ENCODE results near the gene CAPN11. TPM values are rescaled to one million over a fixed set of nuclear protein-coding genes. Genes with fewer than 3 reads are reported as not detected.

The CAPN11 gene
- total RNA-seq, 4 donors from 2014 or later = 0.67 to 16.5 (median 4.9) TPM; not detected in 1

DNA sequence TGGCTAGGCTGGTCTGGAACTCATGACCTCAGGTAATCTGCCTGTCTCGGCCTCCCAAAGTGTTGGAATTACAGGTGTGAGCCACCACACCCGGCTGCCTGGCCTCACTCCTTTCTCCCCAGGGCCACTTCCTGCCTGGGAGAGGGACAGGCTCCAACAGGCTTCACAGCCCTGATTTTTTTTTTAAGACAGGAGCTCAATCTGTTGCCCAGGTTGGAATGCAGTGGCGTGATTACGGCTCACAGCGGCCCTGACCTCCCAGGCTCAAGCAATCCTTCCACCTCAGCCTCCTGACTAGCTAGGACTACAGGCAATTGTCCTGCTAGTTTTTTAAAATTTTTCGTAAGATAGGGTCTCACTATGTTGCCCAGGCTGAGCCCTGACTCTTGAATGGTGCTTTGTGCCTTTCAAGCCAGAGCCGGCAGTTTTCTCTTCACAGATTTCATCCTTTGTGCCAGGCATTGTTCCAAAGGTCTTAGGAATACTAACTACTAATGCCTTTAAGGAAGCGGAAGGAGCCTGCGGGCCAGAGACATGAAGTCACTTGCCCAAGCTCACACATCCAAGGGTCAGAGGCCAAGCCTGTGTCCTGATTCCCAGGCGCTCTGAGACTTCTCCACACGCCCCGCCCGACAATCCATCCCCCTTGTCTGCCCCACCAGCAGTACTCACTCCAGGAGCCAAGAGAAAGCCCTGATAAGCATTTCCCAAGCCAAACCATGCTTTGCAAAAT is 19.2 kb downstream of the CAPN11 start:
- Histone ChIP-seq H3K4me1 (peaks cover 0 to 24% (median 0%) of the 10 kb centered on the region in 4 donors), H3K9me3 (no peaks in the 10 kb centered on the region), H3K4me3 (no peak overlapping the region), H3K36me3 (no peaks in the 10 kb centered on the region), H3K27me3 (no peaks in the 10 kb centered on the region), H3K27ac (peak overlapping the region in 2 of 4 donors; percentile 65 to 67)
- TF ChIP-seq POLR2A (IDR thresholded peaks at IDR 0.05) = no peak
- TF ChIP-seq, protein P1, sequence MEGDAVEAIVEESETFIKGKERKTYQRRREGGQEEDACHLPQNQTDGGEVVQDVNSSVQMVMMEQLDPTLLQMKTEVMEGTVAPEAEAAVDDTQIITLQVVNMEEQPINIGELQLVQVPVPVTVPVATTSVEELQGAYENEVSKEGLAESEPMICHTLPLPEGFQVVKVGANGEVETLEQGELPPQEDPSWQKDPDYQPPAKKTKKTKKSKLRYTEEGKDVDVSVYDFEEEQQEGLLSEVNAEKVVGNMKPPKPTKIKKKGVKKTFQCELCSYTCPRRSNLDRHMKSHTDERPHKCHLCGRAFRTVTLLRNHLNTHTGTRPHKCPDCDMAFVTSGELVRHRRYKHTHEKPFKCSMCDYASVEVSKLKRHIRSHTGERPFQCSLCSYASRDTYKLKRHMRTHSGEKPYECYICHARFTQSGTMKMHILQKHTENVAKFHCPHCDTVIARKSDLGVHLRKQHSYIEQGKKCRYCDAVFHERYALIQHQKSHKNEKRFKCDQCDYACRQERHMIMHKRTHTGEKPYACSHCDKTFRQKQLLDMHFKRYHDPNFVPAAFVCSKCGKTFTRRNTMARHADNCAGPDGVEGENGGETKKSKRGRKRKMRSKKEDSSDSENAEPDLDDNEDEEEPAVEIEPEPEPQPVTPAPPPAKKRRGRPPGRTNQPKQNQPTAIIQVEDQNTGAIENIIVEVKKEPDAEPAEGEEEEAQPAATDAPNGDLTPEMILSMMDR (IDR thresholded peaks at IDR 0.05) = no peak
- DNase-seq = peak in 2 of 3 donors; percentile 72 to 79

DNA sequence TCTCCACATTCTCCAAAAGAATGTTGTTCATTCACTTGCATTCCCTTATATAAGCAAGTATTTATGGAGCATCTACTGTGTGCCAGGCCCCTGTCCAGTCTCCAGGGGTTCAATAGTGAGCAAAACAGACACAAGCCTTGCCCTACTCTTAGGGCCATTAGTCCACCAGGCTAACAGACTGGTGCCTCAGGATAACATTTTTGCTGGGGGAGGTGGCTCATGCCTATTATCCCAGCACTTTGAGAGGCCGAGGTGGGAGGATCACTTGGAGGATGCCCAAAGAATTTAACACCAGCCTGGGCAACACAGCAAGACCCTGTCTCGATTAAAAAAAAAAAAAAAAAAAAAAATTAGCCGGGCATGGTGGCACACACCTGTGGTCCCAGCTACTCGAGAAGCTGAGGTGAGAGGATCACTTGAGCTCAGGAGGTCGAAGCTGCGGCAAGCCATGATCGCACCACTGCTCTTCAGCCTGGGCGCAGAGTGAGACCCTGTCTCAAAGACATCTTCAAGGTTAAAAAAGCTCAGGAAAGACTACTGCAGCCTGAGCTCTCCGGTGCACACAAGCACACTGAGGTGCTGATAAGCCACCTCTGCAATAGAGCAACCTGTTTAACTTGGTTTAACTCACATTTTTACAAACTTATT is 19.9 kb downstream of the CAPN11 start:
- no peaks in the 10 kb centered on the region for H3K9me3 ChIP-seq
- H3K4me3 ChIP-seq = no peak overlapping the region
- H3K4me1 ChIP-seq = peaks cover 0 to 21% (median 0%) of the 10 kb centered on the region in 4 donors
- peak overlapping the region in 2 of 4 donors; percentile 65 to 67 for H3K27ac ChIP-seq
- no peak for DNase-seq
- no peaks in the 10 kb centered on the region for H3K27me3 ChIP-seq
- H3K36me3 ChIP-seq = no peaks in the 10 kb centered on the region
- TF ChIP-seq POLR2A (IDR thresholded peaks at IDR 0.05) = no peak
- TF ChIP-seq, protein P1 (IDR thresholded peaks at IDR 0.05) = no peak

DNA sequence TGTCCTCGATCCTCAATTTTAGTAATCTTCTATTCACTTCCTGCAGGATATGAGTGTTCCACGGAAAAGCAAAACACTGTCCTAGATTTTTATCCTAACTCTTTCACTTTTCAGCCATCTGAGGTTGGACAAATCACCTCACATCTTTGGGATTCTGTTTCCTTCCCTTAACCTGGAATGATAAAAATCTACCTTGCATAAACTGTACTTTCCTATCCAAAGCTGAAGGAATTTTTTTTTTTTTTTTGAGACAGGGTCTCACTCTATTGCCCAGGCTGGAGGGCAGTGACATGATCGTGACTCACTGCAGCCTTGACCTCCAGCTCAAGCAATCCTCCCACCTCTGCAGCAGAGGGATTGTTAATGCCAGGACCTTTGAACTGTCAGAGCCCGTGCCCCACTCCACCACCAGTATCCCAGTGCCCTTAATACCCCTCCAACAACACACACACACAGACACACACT is 20.5 kb downstream of the CAPN11 start:
- Histone ChIP-seq H3K4me3 (no peak overlapping the region), H3K9me3 (no peaks in the 10 kb centered on the region), H3K36me3 (no peaks in the 10 kb centered on the region), H3K27ac (no peak overlapping the region), H3K27me3 (no peaks in the 10 kb centered on the region), H3K4me1 (peaks cover 0 to 21% (median 0%) of the 10 kb centered on the region in 4 donors)
- DNase-seq = no peak
- TF ChIP-seq POLR2A (IDR thresholded peaks at IDR 0.05) = no peak
- TF ChIP-seq, protein P1 (IDR thresholded peaks at IDR 0.05) = no peak

DNA sequence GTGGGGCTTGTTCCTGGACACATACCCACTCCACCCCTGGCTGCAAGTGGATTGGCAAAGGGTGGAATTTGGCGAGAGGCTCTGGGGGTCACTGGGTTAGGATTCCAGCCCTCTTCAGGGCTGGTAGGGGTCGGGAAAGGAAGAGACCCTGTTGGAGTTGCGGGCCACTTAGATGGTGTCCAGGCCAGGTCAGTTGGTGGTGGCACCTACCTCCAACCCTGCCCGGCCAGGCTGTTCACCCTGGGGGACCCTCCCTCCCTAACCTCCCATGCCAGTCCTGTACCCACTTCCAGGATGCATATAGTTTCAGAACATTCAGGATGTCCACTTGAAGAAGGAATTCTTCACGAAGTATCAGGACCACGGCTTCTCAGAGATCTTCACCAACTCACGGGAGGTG is 21.0 kb downstream of the CAPN11 start:
- H3K9me3 ChIP-seq = no peaks in the 10 kb centered on the region
- H3K27me3 ChIP-seq = no peaks in the 10 kb centered on the region
- no peak overlapping the region for H3K4me3 ChIP-seq
- H3K4me1 ChIP-seq = peaks cover 0 to 21% (median 0%) of the 10 kb centered on the region in 4 donors
- H3K36me3 ChIP-seq = no peaks in the 10 kb centered on the region
- no peak for DNase-seq
- no peak for TF ChIP-seq POLR2A (IDR thresholded peaks at IDR 0.05)
- TF ChIP-seq, protein P1 (IDR thresholded peaks at IDR 0.05) = no peak
- H3K27ac ChIP-seq = no peak overlapping the region

DNA sequence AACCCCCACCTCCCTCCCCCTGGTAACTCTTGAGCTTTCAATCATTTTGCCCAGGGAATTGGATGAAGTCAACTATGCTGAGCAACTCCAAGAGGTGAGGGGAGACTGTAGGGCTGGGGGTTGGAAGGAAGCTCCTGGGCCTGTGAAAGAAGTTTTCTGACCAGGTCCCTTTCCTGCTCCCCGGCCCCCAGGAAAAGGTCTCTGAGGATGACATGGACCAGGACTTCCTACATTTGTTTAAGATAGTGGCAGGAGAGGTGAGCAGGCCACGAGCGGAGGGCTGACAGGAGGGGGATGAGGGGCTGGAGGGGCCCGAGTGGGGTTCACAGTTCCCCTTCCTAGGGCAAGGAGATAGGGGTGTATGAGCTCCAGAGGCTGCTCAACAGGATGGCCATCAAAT is 21.8 kb downstream of the CAPN11 start:
- no peaks in the 10 kb centered on the region for H3K9me3 ChIP-seq
- no peak overlapping the region for H3K27ac ChIP-seq
- H3K4me3 ChIP-seq = no peak overlapping the region
- no peaks in the 10 kb centered on the region for H3K36me3 ChIP-seq
- no peak for DNase-seq
- peaks cover 0 to 21% (median 0%) of the 10 kb centered on the region in 4 donors for H3K4me1 ChIP-seq
- no peaks in the 10 kb centered on the region for H3K27me3 ChIP-seq
- TF ChIP-seq, protein P1 (IDR thresholded peaks at IDR 0.05) = no peak
- TF ChIP-seq POLR2A (IDR thresholded peaks at IDR 0.05) = no peak
